SW 1271 (cell line): ENCODE measurements around the gene BMS1.
"Not testable (repeated sequence)": the region's sequence is repeated elsewhere in the genome, so short reads cannot be mapped to it uniquely, and the experiment has no call there.

Source experiments
- DNase-seq, 2 experiments: peaks; one replicate each; lab custom pipeline; 2025; lab: John Stamatoyannopoulos, UW

BMS1 gene

GRCh38 chr10:42785759-42786158 is 3.2 kb downstream of the BMS1 start:
- DNase-seq, result no peak

DNA sequence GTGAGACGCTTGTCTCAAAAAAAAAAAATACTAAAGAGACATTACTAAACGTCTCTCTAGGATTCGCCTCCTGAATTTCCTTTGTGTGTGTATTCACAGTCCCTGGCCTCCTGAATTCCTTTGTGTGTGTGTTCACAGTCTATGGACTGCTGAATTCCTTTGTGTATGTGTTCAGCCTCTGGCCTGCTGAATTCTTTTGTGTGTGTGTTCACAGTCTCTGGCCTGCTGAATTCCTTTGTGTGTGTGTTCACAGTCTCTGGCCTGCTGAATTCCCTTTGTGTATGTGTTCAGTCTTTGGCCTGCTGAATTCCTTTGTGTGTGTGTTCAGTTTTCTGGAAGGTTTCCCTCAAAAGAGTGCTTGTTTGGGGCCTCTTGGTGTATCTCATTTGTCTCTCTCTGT is 8.2 kb downstream of the BMS1 start:
- no peak for DNase-seq

DNA sequence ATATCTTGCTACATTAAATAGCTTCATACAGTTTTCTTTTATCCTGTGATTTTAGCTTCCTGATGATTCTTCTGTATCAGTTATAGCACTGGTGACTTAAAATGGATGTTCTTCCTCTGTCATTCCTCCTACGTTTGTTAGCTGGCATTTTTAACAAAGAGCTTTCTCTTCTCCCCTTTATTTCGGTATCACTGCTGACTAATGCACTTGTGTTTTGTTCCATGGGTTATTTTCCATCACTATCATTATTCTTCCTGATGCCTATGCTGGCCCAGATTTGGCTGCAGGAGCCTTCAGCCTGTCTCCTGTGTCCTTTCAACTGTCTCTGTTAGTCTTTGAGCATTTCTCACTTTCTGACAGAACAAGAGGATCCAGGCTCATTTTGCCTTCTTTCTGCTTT is 13.1 kb downstream of the BMS1 start:
- no peak for DNase-seq

DNA sequence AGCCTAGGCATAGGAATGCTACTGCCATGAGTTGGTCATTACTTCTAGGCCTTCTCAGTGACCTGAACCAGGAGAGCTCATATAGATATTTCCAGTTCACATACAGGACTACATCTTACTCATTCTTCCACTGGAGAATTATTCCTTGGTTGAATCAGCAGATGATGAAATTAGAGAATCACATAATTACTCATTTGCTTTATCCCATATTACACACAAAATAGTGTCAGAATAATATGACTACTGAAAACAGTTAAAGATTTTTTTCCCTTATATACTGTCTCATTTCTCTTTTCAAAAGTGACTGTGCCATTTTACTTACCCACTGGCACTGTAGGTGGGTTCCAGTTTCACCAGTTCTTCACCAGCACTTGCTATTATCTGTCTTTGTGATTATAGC is 18.5 kb downstream of the BMS1 start:
- no peak for DNase-seq

- DNase-seq, result no peak
Observed at GRCh38 chr10:42802876-42803275, 20.3 kb downstream of the BMS1 start.

- DNase-seq, result no peak
Observed at GRCh38 chr10:42809676-42810075, 27.1 kb downstream of the BMS1 start.

DNA sequence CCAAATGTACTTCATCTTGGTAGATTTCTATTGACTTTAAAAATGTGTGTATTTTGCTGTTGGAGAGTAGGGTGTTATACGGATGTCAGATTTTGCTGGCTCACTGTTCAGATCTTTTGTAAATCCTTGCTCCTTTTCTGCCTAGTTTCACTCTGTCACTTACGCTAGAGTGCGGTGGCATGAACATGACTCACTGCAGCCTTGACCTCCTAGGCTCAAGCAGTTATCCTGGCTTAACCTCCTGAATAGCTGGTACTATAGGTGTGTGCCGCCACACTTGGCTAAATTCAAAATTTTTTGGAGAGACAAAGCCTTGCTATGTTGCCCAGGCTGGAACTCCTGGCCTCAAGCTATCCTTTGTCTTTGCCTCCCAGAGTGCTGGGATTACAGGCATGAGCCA is 29.4 kb downstream of the BMS1 start:
- DNase-seq, result no peak

GRCh38 chr10:42813989-42814687 is 31.5 kb downstream of the BMS1 start:
- DNase-seq, result not testable (repeated sequence)

GRCh38 chr10:42816334-42816733 is 33.7 kb downstream of the BMS1 start:
- DNase-seq, result not testable (repeated sequence)

DNA sequence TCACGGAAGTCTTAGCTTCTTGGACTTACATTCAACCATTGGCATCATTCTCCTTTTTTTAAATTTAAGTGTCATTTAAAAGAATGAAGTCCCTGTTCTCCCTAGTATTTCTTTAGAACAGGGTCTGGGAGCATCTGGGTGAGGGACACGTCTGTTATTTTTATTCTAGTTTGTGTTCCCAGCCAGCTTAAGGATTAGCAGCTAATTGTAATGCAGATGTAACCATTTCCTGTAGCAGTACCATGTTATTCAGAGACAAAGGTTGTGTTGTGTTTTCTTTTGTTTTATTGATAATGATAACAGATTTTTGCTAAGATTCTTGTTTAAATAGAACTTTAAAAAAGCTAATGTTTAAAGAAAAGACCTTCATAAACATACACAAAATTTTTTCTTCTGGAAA is 34.3 kb downstream of the BMS1 start:
- no peak for DNase-seq

DNA sequence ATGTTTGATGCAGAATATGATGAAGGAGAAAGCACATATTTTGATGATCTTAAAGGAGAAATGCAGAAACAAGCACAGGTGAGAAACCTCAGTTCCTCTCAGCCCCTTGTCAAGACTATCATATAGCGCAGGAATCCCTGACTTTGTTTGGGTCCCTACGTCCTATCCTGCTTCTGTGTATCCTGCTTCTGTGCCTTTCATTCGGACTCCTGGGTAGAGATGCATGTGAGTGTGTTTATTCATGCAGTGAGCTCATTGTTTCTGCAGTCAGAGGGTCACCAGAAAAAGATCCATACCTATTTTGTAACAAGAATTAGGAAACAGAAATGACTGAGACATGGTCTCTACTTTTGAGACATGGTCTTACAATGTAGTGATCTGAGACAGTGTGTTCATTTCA is 34.8 kb downstream of the BMS1 start:
- not testable (repeated sequence) for DNase-seq

DNA sequence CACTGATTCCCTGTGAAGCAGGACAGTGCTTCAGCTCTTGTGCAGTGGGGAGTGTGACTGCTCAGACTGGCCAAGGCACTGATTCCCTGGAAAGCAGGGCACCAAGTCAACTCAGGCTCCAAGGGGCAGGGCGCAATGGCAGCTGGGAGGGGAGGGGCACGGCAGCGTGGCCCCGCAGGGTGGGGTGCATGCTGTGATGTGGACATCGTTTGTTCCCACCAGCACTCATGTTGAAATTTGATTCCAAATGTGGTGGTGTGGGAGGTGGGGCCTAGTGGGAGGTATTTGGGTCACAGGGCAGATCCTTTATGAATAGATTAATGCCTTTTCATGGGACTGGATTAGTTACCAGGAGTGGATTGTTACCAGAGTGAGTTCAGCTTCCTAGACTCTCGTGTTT is 44.2 kb downstream of the BMS1 start:
- not testable (repeated sequence) for DNase-seq

GRCh38 chr10:42827201-42827600 is 44.6 kb downstream of the BMS1 start:
- DNase-seq, result no peak

DNA sequence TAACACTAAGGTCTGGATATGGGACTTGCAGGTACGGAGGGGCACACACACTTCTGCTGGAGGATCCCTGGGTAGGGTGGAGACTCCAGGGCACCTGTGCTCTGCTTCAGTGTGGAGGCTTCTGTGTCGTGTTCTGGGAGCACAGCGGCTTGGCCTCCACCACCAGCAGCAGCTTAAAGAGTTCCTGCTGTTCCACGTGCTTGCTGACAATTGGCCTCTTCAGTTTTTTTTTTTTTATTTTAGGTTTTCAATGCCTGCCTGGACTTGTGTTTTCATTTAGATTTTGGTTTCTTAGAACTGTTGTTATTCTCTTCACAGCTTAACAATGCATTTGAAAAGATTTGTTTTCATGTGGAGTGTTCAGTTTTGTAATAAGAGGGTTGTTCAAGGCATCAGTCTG is 45.8 kb downstream of the BMS1 start:
- not testable (repeated sequence) for DNase-seq

DNA sequence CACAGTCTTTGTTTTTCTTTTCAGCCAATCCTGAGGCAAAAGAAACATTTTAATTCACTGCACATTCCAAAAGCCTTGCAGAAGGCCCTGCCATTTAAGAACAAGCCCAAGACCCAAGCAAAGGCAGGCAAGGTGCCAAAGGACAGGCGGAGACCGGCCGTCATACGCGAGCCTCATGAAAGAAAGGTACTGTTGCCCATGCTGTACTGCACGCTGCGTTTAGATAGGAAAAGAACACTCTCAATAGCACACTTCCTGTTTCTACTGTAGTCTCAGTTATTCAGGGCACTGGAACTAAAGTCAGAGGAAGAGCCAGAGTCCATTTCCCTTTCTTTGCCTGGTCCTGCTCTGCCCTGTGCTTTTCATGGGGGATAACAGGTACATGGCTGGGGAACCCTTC is 47.6 kb downstream of the BMS1 start:
- no peak for DNase-seq

- DNase-seq, result no peak
Observed at GRCh38 chr10:42836096-42836495, 53.5 kb downstream of the BMS1 start.

DNA sequence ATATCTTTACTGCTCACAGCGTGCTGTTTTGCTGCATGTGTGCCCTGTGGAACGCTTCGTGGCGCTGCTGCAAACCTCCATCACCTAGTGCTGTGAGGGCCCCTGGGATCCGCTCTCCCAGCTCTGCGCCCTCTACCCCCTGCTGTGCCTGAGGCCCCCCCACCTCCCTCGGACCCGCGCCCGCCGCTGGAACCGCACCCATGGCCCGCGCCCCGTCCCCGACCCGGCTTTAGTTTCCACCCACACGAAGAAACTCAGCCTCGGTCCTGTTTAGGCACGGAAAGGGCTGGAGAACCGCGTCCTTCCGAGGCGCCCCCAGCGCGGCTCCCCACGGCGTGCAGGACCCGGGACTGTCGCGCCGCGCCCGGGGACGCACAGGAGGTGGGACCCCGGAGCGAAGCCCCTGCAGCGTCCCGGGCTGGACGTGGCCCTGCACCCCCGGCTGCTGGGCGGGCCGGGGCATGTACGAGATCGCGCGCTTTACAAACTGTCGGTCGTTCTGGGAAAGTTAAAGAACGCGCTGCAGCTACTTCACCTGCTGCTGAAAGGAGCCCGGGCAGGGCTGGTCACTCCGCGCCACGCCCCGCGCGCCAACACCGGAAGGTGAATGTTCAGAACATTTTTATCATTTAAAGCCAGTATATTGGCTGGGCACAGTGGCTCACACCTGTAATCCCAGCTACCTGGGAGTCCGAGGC is 54.3 kb downstream of the BMS1 start:
- DNase-seq, result no peak

GRCh38 chr10:42844810-42845209 is 62.2 kb downstream of the BMS1 start:
- DNase-seq, result not testable (repeated sequence)

DNA sequence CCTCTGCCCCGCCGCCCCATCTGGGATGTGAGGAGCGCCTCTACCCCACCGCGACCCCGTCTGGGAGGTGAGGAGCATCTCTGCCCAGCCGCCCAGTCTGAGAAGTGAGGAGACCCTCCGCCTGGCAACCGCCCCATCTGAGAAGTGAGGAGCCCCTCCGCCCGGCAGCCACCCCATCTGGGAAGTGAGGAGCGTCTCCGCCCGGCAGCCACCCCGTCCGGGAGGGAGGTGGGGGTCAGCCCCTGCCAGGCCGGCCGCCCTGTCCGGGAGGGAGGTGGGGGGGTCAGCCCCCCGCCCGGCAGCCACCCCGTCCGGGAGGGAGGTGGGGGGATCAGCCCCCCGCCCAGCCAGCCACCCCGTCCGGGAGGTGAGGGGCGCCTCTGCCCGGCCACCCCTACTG is 64.7 kb downstream of the BMS1 start:
- not testable (repeated sequence) for DNase-seq

DNA sequence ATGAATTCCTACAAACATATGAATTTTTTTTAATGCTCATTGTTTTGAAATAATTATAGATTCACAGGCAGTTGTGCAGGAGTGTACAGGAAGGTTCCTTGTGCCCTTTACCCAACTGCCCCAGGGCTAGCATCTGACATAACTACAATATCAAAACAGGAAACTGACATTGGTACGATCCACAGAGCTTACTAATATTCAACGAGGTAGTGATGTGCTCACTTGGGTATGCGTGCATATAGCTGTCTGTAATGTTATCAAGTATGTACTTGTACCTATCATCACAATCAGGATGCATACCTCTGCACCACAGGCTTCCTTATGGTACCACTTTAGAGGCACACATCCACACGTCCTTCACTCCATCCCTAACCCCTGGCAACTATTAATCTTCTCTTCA is 68.3 kb downstream of the BMS1 start:
- DNase-seq, result no peak

DNA sequence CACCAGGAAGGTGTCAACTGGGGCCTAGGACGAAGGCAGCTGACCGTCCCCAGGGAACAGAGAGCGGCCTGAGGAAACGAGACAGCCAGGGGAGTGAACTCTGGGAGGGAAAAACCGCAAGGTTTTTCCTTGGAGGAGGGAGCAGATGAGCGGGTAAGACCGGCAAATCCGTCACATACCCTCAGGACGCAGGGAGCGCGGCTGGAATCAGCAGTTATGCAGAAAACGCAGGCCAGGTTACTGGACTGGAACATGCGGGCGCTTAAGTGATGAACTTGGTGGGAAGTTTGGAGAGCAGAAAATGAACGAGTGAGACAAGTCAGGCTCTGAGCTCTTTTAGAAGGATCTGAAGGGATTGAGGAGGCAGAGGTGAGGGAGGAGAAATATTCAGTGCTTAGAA is 76.7 kb downstream of the BMS1 start:
- no peak for DNase-seq

- not testable (repeated sequence) for DNase-seq
Observed at GRCh38 chr10:42860016-42860415, 77.4 kb downstream of the BMS1 start.

DNA sequence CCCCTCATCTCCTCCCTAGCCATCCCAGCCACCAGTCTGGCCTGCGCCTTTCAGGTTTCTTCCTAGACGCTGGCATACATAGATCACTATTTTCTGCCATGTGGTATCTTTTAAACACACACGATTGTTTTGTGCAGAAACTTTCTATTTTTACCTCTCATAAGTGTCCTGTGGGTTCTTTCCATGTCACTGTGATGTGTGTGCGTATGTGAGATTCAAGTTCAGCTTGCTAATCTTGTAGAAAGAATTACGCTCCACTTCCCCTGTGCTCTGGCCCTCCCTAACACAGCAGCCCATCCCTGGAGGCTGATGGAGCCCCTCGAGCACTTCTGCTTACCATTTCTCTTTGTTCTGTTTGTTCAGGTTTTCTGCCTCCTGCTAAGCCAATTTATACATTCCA is 80.2 kb downstream of the BMS1 start:
- not testable (repeated sequence) for DNase-seq

- DNase-seq, result peak in 1 of 2 experiments; percentile 1
Observed at GRCh38 chr10:42864575-42864974, 82.0 kb downstream of the BMS1 start.
